H9 (cell line): ENCODE data around the gene MED1. TPM values are rescaled to one million over a fixed set of nuclear protein-coding genes. Genes with fewer than 3 reads are reported as not detected.

Experiments used
- DNase-seq: peaks from one replicate; pipeline ENCODE4 v3.0.0-alpha.2; 2017
- H2AFZ ChIP-seq: one replicate; pipeline ENCODE4 v1.6.1; 2013; ENCODE audit warnings: mild to moderate bottlenecking, low read length, control low read depth, moderate library complexity
- H2AK5ac ChIP-seq: 2 replicates; pipeline ENCODE4 v1.6.1; 2013; ENCODE audit warnings: low read length, control low read depth, mixed read lengths; ENCODE audit not compliant: insufficient read length
- H2BK120ac ChIP-seq: one replicate; pipeline ENCODE4 v1.6.1; 2013; ENCODE audit warnings: low read depth, mild to moderate bottlenecking, low read length, control low read depth, inconsistent platforms; ENCODE audit not compliant: poor library complexity, severe bottlenecking
- H2BK12ac ChIP-seq: 2 replicates; pipeline ENCODE4 v1.6.1; 2013; ENCODE audit warnings: low read length, control low read depth, mixed read lengths, low read depth; ENCODE audit not compliant: insufficient read length
- H2BK15ac ChIP-seq: 2 replicates; pipeline ENCODE4 v1.6.1; 2013; ENCODE audit warnings: low read depth, low read length, control low read depth
- H2BK20ac ChIP-seq: one replicate; pipeline ENCODE4 v1.6.1; 2013; ENCODE audit warnings: low read depth, mild to moderate bottlenecking, low read length, control low read depth, inconsistent platforms; ENCODE audit not compliant: poor library complexity, severe bottlenecking
- H2BK5ac ChIP-seq: 2 replicates; pipeline ENCODE4 v1.6.1; 2013; ENCODE audit warnings: low read length, control low read depth, mixed read lengths; ENCODE audit not compliant: insufficient read length
- H3K14ac ChIP-seq: 2 replicates; pipeline ENCODE4 v1.6.1; 2013; ENCODE audit warnings: low read length, control low read depth; ENCODE audit not compliant: insufficient read depth
- H3K18ac ChIP-seq: 2 replicates; pipeline ENCODE4 v1.6.1; 2013; ENCODE audit warnings: low read depth, mild to moderate bottlenecking, mixed read lengths, low read length, control low read depth; ENCODE audit not compliant: insufficient read length
- H3K23ac ChIP-seq: 2 replicates; pipeline ENCODE4 v1.6.1; 2013; ENCODE audit warnings: low read length, control low read depth, mixed read lengths, low read depth; ENCODE audit not compliant: insufficient read length
- H3K23me2 ChIP-seq: 2 replicates; pipeline ENCODE4 v1.6.1; 2013; ENCODE audit warnings: low read depth, mild to moderate bottlenecking, mixed read lengths, low read length, control low read depth; ENCODE audit not compliant: insufficient read length, poor library complexity, severe bottlenecking
- H3K27ac ChIP-seq: 2 replicates; pipeline ENCODE4 v1.5.1; 2013; ENCODE audit warnings: low read length, control low read depth, mixed read lengths, low read depth; ENCODE audit not compliant: insufficient read length
- H3K27me3 ChIP-seq: 2 replicates; pipeline ENCODE4 v1.6.1; 2013; ENCODE audit warnings: low read length, control low read depth, inconsistent platforms; ENCODE audit not compliant: insufficient read depth
- H3K4ac ChIP-seq: 2 replicates; pipeline ENCODE4 v1.6.1; 2013; ENCODE audit warnings: low read depth, mild to moderate bottlenecking, control low read depth, inconsistent platforms, low read length, moderate library complexity
- H3K4me1 ChIP-seq: 2 replicates; pipeline ENCODE4 v1.6.1; 2013; ENCODE audit warnings: low read length, control low read depth, inconsistent platforms; ENCODE audit not compliant: insufficient read depth
- H3K4me2 ChIP-seq: 2 replicates; pipeline ENCODE4 v1.6.1; 2013; ENCODE audit warnings: low read length, control low read depth, mixed read lengths; ENCODE audit not compliant: insufficient read length, insufficient read depth
- H3K56ac ChIP-seq: 2 replicates; pipeline ENCODE4 v1.6.1; 2013; ENCODE audit warnings: low read depth, mild to moderate bottlenecking, mixed read lengths, low read length, control low read depth; ENCODE audit not compliant: insufficient read length
- H3K79me1 ChIP-seq: 2 replicates; pipeline ENCODE4 v1.6.1; 2013; ENCODE audit warnings: low read depth, mild to moderate bottlenecking, moderate library complexity, low read length, control low read depth, inconsistent platforms; ENCODE audit not compliant: insufficient read depth, poor library complexity, severe bottlenecking
- H3K79me2 ChIP-seq: 2 replicates; pipeline ENCODE4 v1.6.1; 2013; ENCODE audit warnings: low read length, control low read depth, inconsistent platforms; ENCODE audit not compliant: insufficient read depth
- H3K9ac ChIP-seq: 2 replicates; pipeline ENCODE4 v1.6.1; 2013; ENCODE audit warnings: low read length, control low read depth, mixed read lengths; ENCODE audit not compliant: insufficient read length; ENCODE audit errors: extremely low read depth
- H3K9me3 ChIP-seq: one replicate; pipeline ENCODE4 v1.6.1; 2013; ENCODE audit warnings: low read depth, low read length, inconsistent platforms; ENCODE audit not compliant: control insufficient read depth
- H3T11ph ChIP-seq: one replicate; pipeline ENCODE4 v1.6.1; 2013; ENCODE audit warnings: mild to moderate bottlenecking, low read length, control low read depth, inconsistent platforms
- H4K20me1 ChIP-seq: one replicate; pipeline ENCODE4 v1.6.1; 2013; ENCODE audit not compliant: control insufficient read depth, insufficient read length, insufficient read depth
- H4K5ac ChIP-seq: 2 replicates; pipeline ENCODE4 v1.6.1; 2013; ENCODE audit warnings: low read depth, mild to moderate bottlenecking, mixed read lengths, low read length, control low read depth; ENCODE audit not compliant: insufficient read length
- H4K8ac ChIP-seq: replicated peaks from 2 replicates; pipeline ENCODE4 v1.6.1; 2013; ENCODE audit warnings: low read length, control low read depth, mixed read lengths, low read depth; ENCODE audit not compliant: insufficient read length
- H4K91ac ChIP-seq: 2 replicates; pipeline ENCODE4 v1.6.1; 2013; ENCODE audit warnings: low read depth, mild to moderate bottlenecking, moderate library complexity, mixed read lengths, low read length, control low read depth; ENCODE audit not compliant: insufficient read length
- H3K27ac Mint-ChIP-seq, 3 experiments: 2 replicates in 2 of 3; 3 replicates in 1 of 3; pipeline ENCODE4 v1.8.0; 2020 to 2021; ENCODE audit warnings: mixed read lengths in 3 of 3, mild to moderate bottlenecking in 1 of 3, moderate library complexity in 1 of 3
- H3K27me3 Mint-ChIP-seq: 2 replicates; pipeline ENCODE4 v1.8.0; 2021; ENCODE audit warnings: low read depth, mild to moderate bottlenecking, moderate library complexity, mixed read lengths
- H3K36me3 Mint-ChIP-seq, 3 experiments: 2 replicates in 2 of 3; 3 replicates in 1 of 3; pipeline ENCODE4 v1.8.0; 2020 to 2021; ENCODE audit warnings: low read depth in 3 of 3, mixed read lengths in 3 of 3; ENCODE audit not compliant: insufficient read depth in 1 of 3
- H3K4me1 Mint-ChIP-seq, 2 experiments: 2 replicates each; pipeline ENCODE4 v1.8.0; 2020; ENCODE audit warnings: mixed read lengths in 2 of 2
- H3K4me3 Mint-ChIP-seq, 2 experiments: 2 replicates in 1 of 2; 3 replicates in 1 of 2; pipeline ENCODE4 v1.8.0; 2020 to 2021; ENCODE audit warnings: mild to moderate bottlenecking in 2 of 2, mixed read lengths in 2 of 2, moderate library complexity in 1 of 2
- H3K9me3 Mint-ChIP-seq, 2 experiments: 2 replicates in 1 of 2; 3 replicates in 1 of 2; pipeline ENCODE4 v1.8.0; 2020; ENCODE audit warnings: mild to moderate bottlenecking in 2 of 2, mixed read lengths in 2 of 2, moderate library complexity in 1 of 2
- WGBS: extraction: QIAGEN DNeasy Blood & Tissue Kit; methylation state at CpG from one replicate; pipeline ENCODE4 v1.1.7; 2013; ENCODE audit warnings: missing lambda C conversion rate, low lambda C conversion rate, mixed read lengths; ENCODE audit not compliant: insufficient read length; ENCODE audit errors: extremely low coverage; 5-methylcytosine and 5-hydroxymethylcytosine counted together
- total RNA-seq: library from RNA; stranded (reverse); gene quantifications from 2 replicates; pipeline ENCODE4 v1.2.1, GENCODE V29; 2021
- TF ChIP-seq, protein P1 (sequence below): fragments of 200-600 bp; sonication (generic); conservative IDR thresholded peaks from 3 replicates; pipeline ENCODE4 v1.8.0; 2021; ENCODE audit warnings: antibody characterized with exemption, mild to moderate bottlenecking

Gene MED1
- total RNA-seq, 1 experiment from 2014 or later = 59.2 TPM

DNA sequence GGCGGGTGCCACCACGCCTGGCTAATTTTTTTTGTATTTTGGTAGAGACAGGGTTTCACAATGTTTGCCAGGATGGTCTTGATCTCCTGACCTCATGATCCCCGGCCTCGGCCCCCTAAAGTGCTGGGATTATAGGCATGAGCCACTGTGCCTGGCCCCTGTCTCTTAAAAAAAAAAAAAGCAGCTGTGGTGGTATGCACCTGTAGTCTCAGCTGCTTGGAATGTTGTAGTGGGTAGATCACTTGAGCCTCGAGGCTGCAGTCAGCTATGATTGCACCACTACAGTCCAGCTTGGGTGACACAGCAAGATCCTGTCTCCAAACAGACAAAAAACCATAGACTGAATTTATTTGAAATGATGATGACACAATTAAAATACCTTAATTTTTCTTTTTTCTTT is 34.5 kb upstream of the MED1 start:
- Histone ChIP-seq H3K79me2 (no peaks in the 10 kb centered on the region), H4K20me1 (no peaks in the 10 kb centered on the region), H2AK5ac (no peak overlapping the region), H2BK120ac (no peak overlapping the region), H4K8ac (no peak overlapping the region), H3K79me1 (peaks cover 5% of the 10 kb centered on the region), H3K4me2 (no peak overlapping the region), H3K18ac (no peak overlapping the region), H2BK5ac (no peak overlapping the region), H3K9ac (no peak overlapping the region), H2BK20ac (no peak overlapping the region), H3K14ac (no peak overlapping the region), H2BK15ac (no peak overlapping the region), H3K23me2 (no peaks in the 10 kb centered on the region), H3K27ac (no peak overlapping the region), H2AFZ (no peak overlapping the region), H2BK12ac (no peak overlapping the region), H3K4ac (no peak overlapping the region), H3K27me3 (no peaks in the 10 kb centered on the region), H3K9me3 (no peaks in the 10 kb centered on the region), H4K91ac (no peak overlapping the region), H3K56ac (no peak overlapping the region), H4K5ac (no peak overlapping the region), H3T11ph (no peak overlapping the region), H3K4me1 (no peaks in the 10 kb centered on the region), H3K23ac (no peak overlapping the region)
- Mint-ChIP-seq H3K4me1 (no peaks in the 10 kb centered on the region), H3K4me3 (no peak overlapping the region), H3K27me3 (no peaks in the 10 kb centered on the region), H3K27ac (peak overlapping the region in 1 of 3 experiments; percentile 58; a peak in 1 of 7 replicates), H3K9me3 (no peaks in the 10 kb centered on the region), H3K36me3 (peaks cover 2 to 31% (median 14%) of the 10 kb centered on the region in 3 experiments; a peak in 6 of 7 replicates)
- WGBS = no CpG with 5 or more reads among the region's 5 CpGs
- TF ChIP-seq, protein P1, sequence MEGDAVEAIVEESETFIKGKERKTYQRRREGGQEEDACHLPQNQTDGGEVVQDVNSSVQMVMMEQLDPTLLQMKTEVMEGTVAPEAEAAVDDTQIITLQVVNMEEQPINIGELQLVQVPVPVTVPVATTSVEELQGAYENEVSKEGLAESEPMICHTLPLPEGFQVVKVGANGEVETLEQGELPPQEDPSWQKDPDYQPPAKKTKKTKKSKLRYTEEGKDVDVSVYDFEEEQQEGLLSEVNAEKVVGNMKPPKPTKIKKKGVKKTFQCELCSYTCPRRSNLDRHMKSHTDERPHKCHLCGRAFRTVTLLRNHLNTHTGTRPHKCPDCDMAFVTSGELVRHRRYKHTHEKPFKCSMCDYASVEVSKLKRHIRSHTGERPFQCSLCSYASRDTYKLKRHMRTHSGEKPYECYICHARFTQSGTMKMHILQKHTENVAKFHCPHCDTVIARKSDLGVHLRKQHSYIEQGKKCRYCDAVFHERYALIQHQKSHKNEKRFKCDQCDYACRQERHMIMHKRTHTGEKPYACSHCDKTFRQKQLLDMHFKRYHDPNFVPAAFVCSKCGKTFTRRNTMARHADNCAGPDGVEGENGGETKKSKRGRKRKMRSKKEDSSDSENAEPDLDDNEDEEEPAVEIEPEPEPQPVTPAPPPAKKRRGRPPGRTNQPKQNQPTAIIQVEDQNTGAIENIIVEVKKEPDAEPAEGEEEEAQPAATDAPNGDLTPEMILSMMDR = no peak
- DNase-seq = no peak
